ENCODE data around the gene MBP.

MBP gene

GRCh38 chr18:77098029-77098428, 34.6 kb downstream of the MBP start:
- peaks cover 33% of the 10 kb centered on the region for H3K27me3 Mint-ChIP-seq (ENCODE audit: low read depth, poor library complexity)
- H3K27ac Mint-ChIP-seq: no peak overlapping the region

GRCh38 chr18:77096936-77097886, 35.4 kb downstream of the MBP start:
- no peaks in the 10 kb centered on the region for H3K36me3 Mint-ChIP-seq (ENCODE audit: low read depth)
- TF ChIP-seq CTCF (IDR thresholded peaks at IDR 0.05): no peak
- peaks cover 75% of the 10 kb centered on the region for H3K4me1 Mint-ChIP-seq
- H3K4me3 Mint-ChIP-seq: no peak overlapping the region
- DNase-seq: no peak
- no peaks in the 10 kb centered on the region for H3K9me3 Mint-ChIP-seq
- H3K27me3 Mint-ChIP-seq (ENCODE audit: low read depth, poor library complexity): peaks cover 37% of the 10 kb centered on the region
- no peak overlapping the region for H3K27ac Mint-ChIP-seq

More at GRCh38 chr18:77098029-77098428, 34.6 kb downstream of the MBP start:
- DNase-seq: no peak
- no peak for TF ChIP-seq CTCF (IDR thresholded peaks at IDR 0.05)
- H3K4me3 Mint-ChIP-seq: no peak overlapping the region
- H3K36me3 Mint-ChIP-seq (ENCODE audit: low read depth): no peaks in the 10 kb centered on the region
- H3K4me1 Mint-ChIP-seq: peaks cover 76% of the 10 kb centered on the region
- H3K9me3 Mint-ChIP-seq: no peaks in the 10 kb centered on the region

- no peaks in the 10 kb centered on the region for H3K36me3 Mint-ChIP-seq (ENCODE audit: low read depth)
- peaks cover 30% of the 10 kb centered on the region for H3K27me3 Mint-ChIP-seq (ENCODE audit: low read depth, poor library complexity)
- TF ChIP-seq CTCF (IDR thresholded peaks at IDR 0.05): no peak
- peaks cover 64% of the 10 kb centered on the region for H3K4me1 Mint-ChIP-seq
- no peak for DNase-seq
- no peaks in the 10 kb centered on the region for H3K9me3 Mint-ChIP-seq
- H3K27ac Mint-ChIP-seq: no peak overlapping the region
- H3K4me3 Mint-ChIP-seq: no peak overlapping the region
These were observed 36.9 kb downstream of the MBP start for GRCh38 chr18:77095391-77096371.

GRCh38 chr18:77093586-77093985, 39.0 kb downstream of the MBP start:
- H3K4me3 Mint-ChIP-seq: no peak overlapping the region
- TF ChIP-seq CTCF (IDR thresholded peaks at IDR 0.05): no peak
- no peak overlapping the region for H3K27ac Mint-ChIP-seq
- no peaks in the 10 kb centered on the region for H3K9me3 Mint-ChIP-seq
- H3K27me3 Mint-ChIP-seq (ENCODE audit: low read depth, poor library complexity): peaks cover 28% of the 10 kb centered on the region
- peaks cover 64% of the 10 kb centered on the region for H3K4me1 Mint-ChIP-seq
- no peak for DNase-seq
- H3K36me3 Mint-ChIP-seq (ENCODE audit: low read depth): no peaks in the 10 kb centered on the region

- Mint-ChIP-seq H3K4me1 (peaks cover 63% of the 10 kb centered on the region), H3K27me3 (ENCODE audit: low read depth, poor library complexity) (peaks cover 26% of the 10 kb centered on the region), H3K27ac (no peak overlapping the region), H3K36me3 (ENCODE audit: low read depth) (no peaks in the 10 kb centered on the region), H3K9me3 (no peaks in the 10 kb centered on the region), H3K4me3 (no peak overlapping the region)
- DNase-seq: no peak
- TF ChIP-seq CTCF (IDR thresholded peaks at IDR 0.05): no peak
These were observed 39.5 kb downstream of the MBP start for GRCh38 chr18:77093067-77093430.
